ENCODE measurements around the gene MRPL23.

MRPL23 gene

GRCh38 chr11:1998290-1998689, 51.2 kb downstream of the MRPL23 start:
- no peak for DNase-seq

GRCh38 chr11:1998861-1999260, 51.7 kb downstream of the MRPL23 start:
- no peak for DNase-seq

GRCh38 chr11:2002042-2002776, 55.1 kb downstream of the MRPL23 start:
- DNase-seq, result no peak

GRCh38 chr11:2002807-2003206, 55.7 kb downstream of the MRPL23 start:
- no peak for DNase-seq

- DNase-seq, result no peak
Observed at GRCh38 chr11:2004466-2004865, 57.3 kb downstream of the MRPL23 start.
